GM18520 (cell line): Measurements from ENCODE around the gene PSKH1.

Experiments
- ATAC-seq: cut with Tn5 transposase; IDR thresholded peaks from one replicate; pipeline ENCODE4 v1.9.1; 2021; ENCODE audit not compliant: unreplicated experiment

Gene PSKH1

GRCh38 chr16:67939507-67940445 is 46.7 kb downstream of the PSKH1 start:
- ATAC-seq: no peak

GRCh38 chr16:67940446-67941089 is 47.5 kb downstream of the PSKH1 start:
- no peak for ATAC-seq

- no peak for ATAC-seq
Observed at GRCh38 chr16:67941469-67942199, 48.6 kb downstream of the PSKH1 start.

GRCh38 chr16:67942200-67942509 is 49.1 kb downstream of the PSKH1 start:
- no peak for ATAC-seq

- no peak for ATAC-seq
Observed at GRCh38 chr16:67942510-67943255, 49.6 kb downstream of the PSKH1 start.

GRCh38 chr16:67943256-67943618 is 50.2 kb downstream of the PSKH1 start:
- ATAC-seq: no peak

GRCh38 chr16:67943619-67944504 is 50.8 kb downstream of the PSKH1 start, which contains the start of gene LCAT:
LCAT (minus strand) TSS chr16:67944120; CDS start chr16:67944101, 19 bp downstream.
- no peak for ATAC-seq

GRCh38 chr16:67944690-67945391 is 51.8 kb downstream of the PSKH1 start:
- ATAC-seq: no peak

GRCh38 chr16:67945392-67945933 is 52.4 kb downstream of the PSKH1 start:
- ATAC-seq: no peak

GRCh38 chr16:67946128-67946569 is 53.1 kb downstream of the PSKH1 start:
- ATAC-seq: no peak

GRCh38 chr16:67946966-67947558 is 54.0 kb downstream of the PSKH1 start:
- no peak for ATAC-seq

GRCh38 chr16:67948015-67948414 is 55.0 kb downstream of the PSKH1 start:
- ATAC-seq: no peak

GRCh38 chr16:67949645-67950044 is 56.6 kb downstream of the PSKH1 start:
- no peak for ATAC-seq

GRCh38 chr16:67950335-67950843 is 57.3 kb downstream of the PSKH1 start:
- ATAC-seq: no peak

- no peak for ATAC-seq
Observed at GRCh38 chr16:67951485-67951884, 58.4 kb downstream of the PSKH1 start.

GRCh38 chr16:67953641-67954375 is 60.8 kb downstream of the PSKH1 start:
- no peak for ATAC-seq

GRCh38 chr16:67954421-67955196 is 61.6 kb downstream of the PSKH1 start:
- no peak for ATAC-seq
